Activated CD4-positive, alpha-beta memory T cell treated with anti-CD3 and anti-CD28 coated beads, Interleukin-2, amount 10 ng/mL, durations not matched to agents 7 days and 5 days (primary cell): ENCODE results near the gene BAHD1. TPM values are rescaled to one million over a fixed set of nuclear protein-coding genes. Genes with fewer than 3 reads are reported as not detected.

ENCODE experiments used
- CTCF ChIA-PET: fragments of 350-600 bp; sonication (Branson Sonifier 250); formaldehyde crosslinking; loops from one replicate; lab custom pipeline; 2021; ENCODE audit warnings: antibody characterized with exemption, inconsistent platforms; lab: Charles Lee
- POLR2A ChIA-PET: fragments of 350-600 bp; sonication (Branson Sonifier 250); formaldehyde crosslinking; loops from one replicate; lab custom pipeline; 2021; ENCODE audit warnings: antibody characterized with exemption; lab: Charles Lee
- DNase-seq: peaks from one replicate; pipeline ENCODE4 v3.0.0-alpha.2; 2020
- H3K27ac Mint-ChIP-seq: one replicate; pipeline ENCODE4 v1.8.0; 2021; ENCODE audit warnings: mild to moderate bottlenecking, mixed read lengths
- H3K27me3 Mint-ChIP-seq: one replicate; pipeline ENCODE4 v1.8.0; 2021; ENCODE audit warnings: mixed read lengths
- H3K36me3 Mint-ChIP-seq: one replicate; pipeline ENCODE4 v1.8.0; 2021; ENCODE audit warnings: low read depth, mixed read lengths
- H3K4me1 Mint-ChIP-seq: one replicate; pipeline ENCODE4 v1.8.0; 2021; ENCODE audit warnings: mixed read lengths
- H3K4me3 Mint-ChIP-seq: one replicate; pipeline ENCODE4 v1.8.0; 2021; ENCODE audit warnings: mild to moderate bottlenecking, mixed read lengths
- H3K9me3 Mint-ChIP-seq: one replicate; pipeline ENCODE4 v1.8.0; 2021; ENCODE audit warnings: mixed read lengths
- total RNA-seq, 2 experiments: library from RNA; stranded (reverse); gene quantifications; one replicate each; pipeline ENCODE4 v1.2.3, GENCODE V29; 2021

The BAHD1 gene
- total RNA-seq, 2 experiments from 2014 or later, result 26.0 to 27.0 TPM

GRCh38 chr15:40427188-40427587 lies 13.6 kb upstream of the BAHD1 start:
- ChIA-PET POLR2A (no interaction called here), CTCF (interaction anchor here (7.4 kb wide), 1 partner anchor 87 kb away, joined by 143 read pairs; the partner anchor contains the start of gene CCDC9B)
- DNase-seq, result no peak
- peaks cover 10% of the 10 kb centered on the region for H3K27me3 Mint-ChIP-seq
- H3K4me1 Mint-ChIP-seq, result no peaks in the 10 kb centered on the region
- no peak overlapping the region for H3K4me3 Mint-ChIP-seq
- no peak overlapping the region for H3K27ac Mint-ChIP-seq
- H3K9me3 Mint-ChIP-seq, result no peaks in the 10 kb centered on the region
- no peaks in the 10 kb centered on the region for H3K36me3 Mint-ChIP-seq

- Mint-ChIP-seq H3K36me3 (no peaks in the 10 kb centered on the region), H3K9me3 (no peaks in the 10 kb centered on the region), H3K27me3 (peaks cover 14% of the 10 kb centered on the region), H3K4me3 (no peak overlapping the region), H3K4me1 (no peaks in the 10 kb centered on the region), H3K27ac (no peak overlapping the region)
- DNase-seq, result no peak
- ChIA-PET CTCF (no interaction called here), POLR2A (no interaction called here)
Observed at GRCh38 chr15:40428185-40428584, 12.6 kb upstream of the BAHD1 start.

- Mint-ChIP-seq H3K27ac (no peak overlapping the region), H3K36me3 (no peaks in the 10 kb centered on the region), H3K4me1 (no peaks in the 10 kb centered on the region), H3K4me3 (no peak overlapping the region), H3K27me3 (peaks cover 16% of the 10 kb centered on the region), H3K9me3 (no peaks in the 10 kb centered on the region)
- DNase-seq, result no peak
- ChIA-PET POLR2A (interaction anchor here (0.6 kb wide), 1 partner anchor 15 kb away, joined by 3 read pairs; no protein-coding TSS in a partner anchor), CTCF (interaction anchor here (1.5 kb wide), 1 partner anchor 9 kb away, joined by 3 read pairs; no protein-coding TSS in a partner anchor)
Observed at GRCh38 chr15:40429068-40429710, 11.6 kb upstream of the BAHD1 start.

GRCh38 chr15:40430271-40430805 lies 10.4 kb upstream of the BAHD1 start:
- H3K4me1 Mint-ChIP-seq, result no peaks in the 10 kb centered on the region
- H3K36me3 Mint-ChIP-seq, result no peaks in the 10 kb centered on the region
- H3K4me3 Mint-ChIP-seq, result no peak overlapping the region
- H3K27me3 Mint-ChIP-seq, result peaks cover 28% of the 10 kb centered on the region
- POLR2A ChIA-PET, result interaction anchor here (0.6 kb wide), 1 partner anchor 72 kb away, joined by 4 read pairs; no protein-coding TSS in a partner anchor
- H3K9me3 Mint-ChIP-seq, result no peaks in the 10 kb centered on the region
- CTCF ChIA-PET, result interaction anchor here (1.5 kb wide), 1 partner anchor 10 kb away, joined by 3 read pairs; no protein-coding TSS in a partner anchor
- no peak for DNase-seq
- H3K27ac Mint-ChIP-seq, result no peak overlapping the region

GRCh38 chr15:40435023-40435709 lies 5.6 kb upstream of the BAHD1 start:
- Mint-ChIP-seq H3K4me3 (no peak overlapping the region), H3K36me3 (no peaks in the 10 kb centered on the region), H3K4me1 (peaks cover 18% of the 10 kb centered on the region), H3K27ac (no peak overlapping the region), H3K27me3 (peaks cover 67% of the 10 kb centered on the region), H3K9me3 (no peaks in the 10 kb centered on the region)
- DNase-seq, result no peak
- POLR2A ChIA-PET, result interaction anchor here (1.0 to 1.1 kb wide), 2 partner anchors 11 to 14 kb away, joined by 3 read pairs; no protein-coding TSS in a partner anchor
- CTCF ChIA-PET, result no interaction called here

GRCh38 chr15:40435710-40436089 lies 5.1 kb upstream of the BAHD1 start:
- CTCF ChIA-PET, result no interaction called here
- no peak overlapping the region for H3K27ac Mint-ChIP-seq
- H3K9me3 Mint-ChIP-seq, result no peaks in the 10 kb centered on the region
- H3K4me1 Mint-ChIP-seq, result peaks cover 18% of the 10 kb centered on the region
- POLR2A ChIA-PET, result interaction anchor here (1.0 to 1.1 kb wide), 2 partner anchors 10 to 14 kb away, joined by 3 read pairs; no protein-coding TSS in a partner anchor
- no peak overlapping the region for H3K4me3 Mint-ChIP-seq
- no peak for DNase-seq
- H3K27me3 Mint-ChIP-seq, result peaks cover 64% of the 10 kb centered on the region
- no peaks in the 10 kb centered on the region for H3K36me3 Mint-ChIP-seq

- Mint-ChIP-seq H3K27me3 (peaks cover 62% of the 10 kb centered on the region), H3K9me3 (no peaks in the 10 kb centered on the region), H3K4me1 (peaks cover 18% of the 10 kb centered on the region), H3K4me3 (no peak overlapping the region), H3K36me3 (no peaks in the 10 kb centered on the region), H3K27ac (no peak overlapping the region)
- DNase-seq, result no peak
- ChIA-PET CTCF (no interaction called here), POLR2A (interaction anchor here (1.0 to 1.1 kb wide), 2 partner anchors 9 to 15 kb away, joined by 3 read pairs; no protein-coding TSS in a partner anchor)
Observed at GRCh38 chr15:40436116-40436891, 4.4 kb upstream of the BAHD1 start.

- Mint-ChIP-seq H3K4me1 (peaks cover 18% of the 10 kb centered on the region), H3K27me3 (peaks cover 62% of the 10 kb centered on the region), H3K36me3 (peaks cover 2% of the 10 kb centered on the region), H3K27ac (no peak overlapping the region), H3K9me3 (no peaks in the 10 kb centered on the region), H3K4me3 (no peak overlapping the region)
- ChIA-PET CTCF (no interaction called here), POLR2A (interaction anchor here (0.7 kb wide), 1 partner anchor 12 kb away, joined by 3 read pairs; no protein-coding TSS in a partner anchor)
- DNase-seq, result no peak
Observed at GRCh38 chr15:40436892-40437751, 3.6 kb upstream of the BAHD1 start.

- H3K36me3 Mint-ChIP-seq, result peaks cover 8% of the 10 kb centered on the region
- peaks cover 65% of the 10 kb centered on the region for H3K27me3 Mint-ChIP-seq
- no peak for DNase-seq
- H3K4me3 Mint-ChIP-seq, result no peak overlapping the region
- H3K4me1 Mint-ChIP-seq, result peaks cover 26% of the 10 kb centered on the region
- no peak overlapping the region for H3K27ac Mint-ChIP-seq
- ChIA-PET POLR2A (interaction anchor here (1.1 to 1.3 kb wide), 2 partner anchors 13 to 257 kb away, joined by 3 read pairs; partner anchors contain the start of gene RAD51), CTCF (no interaction called here)
- no peaks in the 10 kb centered on the region for H3K9me3 Mint-ChIP-seq
Observed at GRCh38 chr15:40437752-40438687, 2.7 kb upstream of the BAHD1 start.

GRCh38 chr15:40438712-40439111 lies 2.0 kb upstream of the BAHD1 start:
- Mint-ChIP-seq H3K4me1 (peaks cover 33% of the 10 kb centered on the region), H3K9me3 (no peaks in the 10 kb centered on the region), H3K27me3 (peaks cover 71% of the 10 kb centered on the region), H3K27ac (no peak overlapping the region), H3K4me3 (no peak overlapping the region), H3K36me3 (peaks cover 8% of the 10 kb centered on the region)
- ChIA-PET CTCF (interaction anchor here (1.5 to 2.4 kb wide), 2 partner anchors 14 to 101 kb away, joined by 4 to 16 read pairs; no protein-coding TSS in a partner anchor), POLR2A (interaction anchor here (1.1 to 4.9 kb wide), 4 partner anchors 14 to 256 kb away, joined by 3 to 68 read pairs (median 4); partner anchors contain the start of gene RAD51)
- no peak for DNase-seq
